NCI-H1417 (cell line): ENCODE measurements around the gene PPP1R3A.
A peak's percentile ranks its signal among the peaks of the same experiment; 100 is the strongest.

Experiments
- DNase-seq, 3 experiments: peaks; one replicate each; lab custom pipeline; 2025; lab: John Stamatoyannopoulos, UW

PPP1R3A gene

GRCh38 chr7:113878394-113878992 lies 40.3 kb downstream of the PPP1R3A start:
- no peak for DNase-seq

- no peak for DNase-seq
These were observed 43.6 kb downstream of the PPP1R3A start for GRCh38 chr7:113875224-113875623.

- no peak for DNase-seq
These were observed 45.2 kb downstream of the PPP1R3A start for GRCh38 chr7:113873554-113874151.

GRCh38 chr7:113872981-113873380 lies 45.8 kb downstream of the PPP1R3A start:
- DNase-seq: no peak

- DNase-seq: no peak
These were observed 51.5 kb downstream of the PPP1R3A start for GRCh38 chr7:113867325-113867724.

- no peak for DNase-seq
These were observed 62.8 kb downstream of the PPP1R3A start for GRCh38 chr7:113856010-113856409.

- DNase-seq: no peak
These were observed 77.9 kb downstream of the PPP1R3A start for GRCh38 chr7:113840954-113841353.

GRCh38 chr7:113835367-113835766 lies 83.4 kb downstream of the PPP1R3A start:
- DNase-seq: no peak

- no peak for DNase-seq
These were observed 86.5 kb downstream of the PPP1R3A start for GRCh38 chr7:113832196-113832745.

- peak in 1 of 3 experiments; percentile 40 for DNase-seq
These were observed 87.3 kb downstream of the PPP1R3A start for GRCh38 chr7:113831556-113831955.

- no peak for DNase-seq
These were observed 90.2 kb downstream of the PPP1R3A start for GRCh38 chr7:113828581-113828980.
